K562 (cell line): ENCODE measurements around the gene DEDD. TPM values are rescaled to one million over a fixed set of nuclear protein-coding genes. Genes with fewer than 3 reads are reported as not detected.

Source experiments
- CBFA2T3 ChIP-seq: fragments of 450-650 bp; IDR thresholded peaks from 2 replicates; pipeline ENCODE4 v1.6.1; 2017
- CBX1 ChIP-seq: sonication (generic); IDR thresholded peaks from 2 replicates; pipeline ENCODE4 v1.6.1; 2016; ENCODE audit warnings: antibody characterized with exemption, low read depth, mild to moderate bottlenecking
- CCNT2 ChIP-seq: IDR thresholded peaks from 2 replicates; pipeline ENCODE4 v1.6.1; 2011; ENCODE audit warnings: borderline replicate concordance, low read depth, mild to moderate bottlenecking, moderate library complexity, mixed read lengths, low read length; ENCODE audit not compliant: insufficient read length; ENCODE audit errors: extremely low read depth
- CTBP1 ChIP-seq: fragments of 450-650 bp; IDR thresholded peaks from 2 replicates; pipeline ENCODE4 v1.6.1; 2016; ENCODE audit warnings: borderline replicate concordance
- GABPA ChIP-seq: fragments of 200-800 bp; sonication (Bioruptor generic); conservative IDR thresholded peaks from 2 replicates; pipeline ENCODE4 v1.6.1; 2016; ENCODE audit warnings: low read depth, missing genetic modification characterization, missing compliant biosample characterization
- GTF2A2 ChIP-seq: IDR thresholded peaks from 2 replicates; pipeline ENCODE4 v1.6.1; 2016; ENCODE audit warnings: mild to moderate bottlenecking, missing genetic modification characterization, missing compliant biosample characterization
- HNRNPH1 ChIP-seq: fragments of 200-400 bp; formaldehyde crosslinking; optimal IDR thresholded peaks from 2 replicates; pipeline ENCODE3; 2017; ENCODE audit warnings: low read depth, mild to moderate bottlenecking, low read length, moderate library complexity
- ILF3 ChIP-seq: fragments of 450-650 bp; IDR thresholded peaks from 2 replicates; pipeline ENCODE4 v1.6.1; 2018; ENCODE audit warnings: antibody characterized with exemption, mild to moderate bottlenecking, moderate library complexity, borderline replicate concordance
- IRF9 ChIP-seq: fragments of 450-650 bp; IDR thresholded peaks from 2 replicates; pipeline ENCODE4 v1.6.1; 2016; ENCODE audit warnings: missing biosample characterization, missing genetic modification characterization
- JUN ChIP-seq, 2 experiments: sonication (generic) in 1 of 2; formaldehyde crosslinking in 1 of 2; IDR thresholded peaks; 2 replicates each; pipeline versions ENCODE4 v1.6.1 to v1.8.0; 2012 to 2022; ENCODE audit warnings: borderline replicate concordance in 2 of 2, mild to moderate bottlenecking in 2 of 2, improper control_type of control experiment in 1 of 2, low read depth in 1 of 2, low read length in 1 of 2, missing genetic modification reagents in 1 of 2
- KLF13 ChIP-seq: fragments of 450-650 bp; IDR thresholded peaks from 2 replicates; pipeline ENCODE4 v1.6.1; 2016; ENCODE audit warnings: missing genetic modification characterization, low read depth, mild to moderate bottlenecking, missing compliant biosample characterization, moderate library complexity, borderline replicate concordance
- RBFOX2 ChIP-seq: fragments of 200-400 bp; formaldehyde crosslinking; IDR thresholded peaks from 2 replicates; pipeline ENCODE4 v1.6.1; 2017; ENCODE audit warnings: low read depth, mild to moderate bottlenecking, low read length, moderate library complexity
- RERE ChIP-seq: sonication (generic); formaldehyde crosslinking; IDR thresholded peaks from 2 replicates; pipeline ENCODE4 v1.8.0; 2023; ENCODE audit warnings: missing genetic modification reagents, mild to moderate bottlenecking, borderline replicate concordance
- SMAD1 ChIP-seq: fragments of 150-350 bp; IDR thresholded peaks from 2 replicates; pipeline ENCODE4 v1.6.1; 2014; ENCODE audit warnings: low read length, low read depth; ENCODE audit not compliant: partially characterized antibody
- TCFL5 ChIP-seq: fragments of 250-450 bp; sonication (Bioruptor Pico); conservative IDR thresholded peaks from 2 replicates; pipeline ENCODE4 v1.6.1; 2021; ENCODE audit warnings: mild to moderate bottlenecking, moderate library complexity, matching md5 sums
- ZNF212 ChIP-seq: fragments of 450-650 bp; formaldehyde crosslinking; IDR thresholded peaks from 2 replicates; pipeline ENCODE4 v1.4.0; 2020; ENCODE audit warnings: mild to moderate bottlenecking
- ZNF280B ChIP-seq: fragments of 250-450 bp; sonication (Bioruptor Pico); IDR thresholded peaks from 2 replicates; pipeline ENCODE4 v1.5.1; 2021; ENCODE audit warnings: mild to moderate bottlenecking
- ZNF778 ChIP-seq: fragments of 450-650 bp; formaldehyde crosslinking; IDR thresholded peaks from 2 replicates; pipeline ENCODE4 v1.4.0; 2020; ENCODE audit warnings: mild to moderate bottlenecking, moderate library complexity
- polyA plus RNA-seq, 8 experiments: library from polyadenylated mRNA; depleted of rRNA in 4 of 8; stranded (reverse) in 5 of 8; unstranded in 3 of 8; fragments of >200 nt; fragmentation: Nextera tagmentation in 2 of 8; fragmentation: Illumina TruSeq in 1 of 8; extraction: Ambion mirVana in 2 of 8; extraction: Trizol in 1 of 8; gene quantifications; 2 replicates each; pipeline versions ENCODE4 v1.2.1 to v1.2.3, GENCODE V29; 2011 to 2014; ENCODE audit warnings: inconsistent platforms in 1 of 8, missing spikeins in 1 of 8
- total RNA-seq, 7 experiments: library from RNA; depleted of rRNA in 6 of 7; stranded (reverse); fragments of >200 nt in 6 of 7; fragmentation: Illumina TruSeq in 2 of 7; extraction: Trizol in 2 of 7; gene quantifications; 2 replicates each; pipeline versions ENCODE4 v1.2.1 to v1.2.3, GENCODE V29; 2011 to 2021; ENCODE audit warnings: low replicate concordance in 1 of 7

The DEDD gene
- total and polyA plus RNA-seq, 9 of the 15 experiments (the other 6 are each of a cell fraction or from before 2014, with no cell fraction given), result 11.6 to 41.0 (median 16.8) TPM

- TF ChIP-seq IRF9 (tag) (no peak), ZNF280B (CRISPR knock-in tag) (no peak), RERE (CRISPR knock-in tag) (no peak), TCFL5 (no peak), CTBP1 (no peak), ILF3 (no peak), GABPA (tag) (0 out of 2 replicates have a peak, but pooled peaks have one; percentile 18), CCNT2 (no peak), RBFOX2 (no peak), KLF13 (no peak), CBFA2T3 (no peak), GTF2A2 (tag) (no peak), ZNF778 (CRISPR knock-in tag) (no peak), ZNF212 (CRISPR knock-in tag) (no peak), SMAD1 (no peak), CBX1 (no peak), HNRNPH1 (no peak), JUN (IDR thresholded peaks at IDR 0.05; ENCODE audit: borderline replicate concordance, low read depth, low read length) (no peak), JUN (CRISPR knock-in tag; IDR thresholded peaks at IDR 0.05; ENCODE audit: borderline replicate concordance) (no peak)
Measured at GRCh38 chr1:161119092-161119903, 13.2 kb downstream of the DEDD start (continued).
